ENCODE measurements around the gene DPYSL5. TPM values are rescaled to one million over a fixed set of nuclear protein-coding genes. Genes with fewer than 3 reads are reported as not detected.

Gene DPYSL5
- polyA plus RNA-seq, 2 of the 4 experiments (the other 2 are of a cell fraction), result 2.5 to 8.2 TPM

DNA sequence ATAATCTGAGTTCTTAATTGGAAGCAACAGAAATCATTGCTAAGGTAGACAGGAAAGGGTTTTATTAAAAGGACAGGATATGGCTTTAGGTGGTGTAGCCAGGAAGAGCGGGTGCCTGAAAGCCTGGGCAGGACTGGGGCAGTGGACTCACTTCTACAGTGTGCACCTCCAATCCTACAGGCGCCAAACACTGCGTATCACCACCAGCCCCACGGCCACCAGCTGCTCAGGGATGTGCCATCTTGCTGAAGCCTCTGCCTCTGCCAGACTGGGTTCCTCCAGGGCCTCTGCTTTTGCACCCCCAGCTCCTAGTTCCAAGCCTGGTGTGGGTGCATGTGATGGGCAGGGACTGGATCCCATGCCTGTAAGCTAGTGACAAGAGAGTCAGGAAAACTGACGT, 29.7 kb upstream of the DPYSL5 start:
- Histone ChIP-seq H3K4me1 (no peaks in the 10 kb centered on the region), H3K4me3 (no peak overlapping the region), H3K9me3 (no peaks in the 10 kb centered on the region), H3K4me2 (no peak overlapping the region), H3K27ac (no peak overlapping the region)
- FAIRE-seq (no peak), ATAC-seq (peak; percentile 62 to 64; a peak in 5 of 6 replicates), DNase-seq (ENCODE audit: low read depth in 1 of 2, low spot score in 1 of 2) (no peak)
- ChIA-PET CTCF (interaction anchor here (0.8 to 2.7 kb wide), 3 partner anchors 9 to 28 kb away, joined by 3 to 11 read pairs (median 4); no protein-coding TSS in a partner anchor), POLR2A (no interaction called here)
- TF ChIP-seq RCOR1 (IDR thresholded peaks at IDR 0.05; ENCODE audit: low read depth, low read length), result no peak
- TF ChIP-seq HOXA7 (CRISPR knock-in tag; IDR thresholded peaks at IDR 0.05), result no peak
- TF ChIP-seq, protein P1, sequence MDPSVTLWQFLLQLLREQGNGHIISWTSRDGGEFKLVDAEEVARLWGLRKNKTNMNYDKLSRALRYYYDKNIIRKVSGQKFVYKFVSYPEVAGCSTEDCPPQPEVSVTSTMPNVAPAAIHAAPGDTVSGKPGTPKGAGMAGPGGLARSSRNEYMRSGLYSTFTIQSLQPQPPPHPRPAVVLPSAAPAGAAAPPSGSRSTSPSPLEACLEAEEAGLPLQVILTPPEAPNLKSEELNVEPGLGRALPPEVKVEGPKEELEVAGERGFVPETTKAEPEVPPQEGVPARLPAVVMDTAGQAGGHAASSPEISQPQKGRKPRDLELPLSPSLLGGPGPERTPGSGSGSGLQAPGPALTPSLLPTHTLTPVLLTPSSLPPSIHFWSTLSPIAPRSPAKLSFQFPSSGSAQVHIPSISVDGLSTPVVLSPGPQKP (IDR thresholded peaks at IDR 0.05; ENCODE audit: low read depth, low read length), result no peak
- TF ChIP-seq, protein P2, sequence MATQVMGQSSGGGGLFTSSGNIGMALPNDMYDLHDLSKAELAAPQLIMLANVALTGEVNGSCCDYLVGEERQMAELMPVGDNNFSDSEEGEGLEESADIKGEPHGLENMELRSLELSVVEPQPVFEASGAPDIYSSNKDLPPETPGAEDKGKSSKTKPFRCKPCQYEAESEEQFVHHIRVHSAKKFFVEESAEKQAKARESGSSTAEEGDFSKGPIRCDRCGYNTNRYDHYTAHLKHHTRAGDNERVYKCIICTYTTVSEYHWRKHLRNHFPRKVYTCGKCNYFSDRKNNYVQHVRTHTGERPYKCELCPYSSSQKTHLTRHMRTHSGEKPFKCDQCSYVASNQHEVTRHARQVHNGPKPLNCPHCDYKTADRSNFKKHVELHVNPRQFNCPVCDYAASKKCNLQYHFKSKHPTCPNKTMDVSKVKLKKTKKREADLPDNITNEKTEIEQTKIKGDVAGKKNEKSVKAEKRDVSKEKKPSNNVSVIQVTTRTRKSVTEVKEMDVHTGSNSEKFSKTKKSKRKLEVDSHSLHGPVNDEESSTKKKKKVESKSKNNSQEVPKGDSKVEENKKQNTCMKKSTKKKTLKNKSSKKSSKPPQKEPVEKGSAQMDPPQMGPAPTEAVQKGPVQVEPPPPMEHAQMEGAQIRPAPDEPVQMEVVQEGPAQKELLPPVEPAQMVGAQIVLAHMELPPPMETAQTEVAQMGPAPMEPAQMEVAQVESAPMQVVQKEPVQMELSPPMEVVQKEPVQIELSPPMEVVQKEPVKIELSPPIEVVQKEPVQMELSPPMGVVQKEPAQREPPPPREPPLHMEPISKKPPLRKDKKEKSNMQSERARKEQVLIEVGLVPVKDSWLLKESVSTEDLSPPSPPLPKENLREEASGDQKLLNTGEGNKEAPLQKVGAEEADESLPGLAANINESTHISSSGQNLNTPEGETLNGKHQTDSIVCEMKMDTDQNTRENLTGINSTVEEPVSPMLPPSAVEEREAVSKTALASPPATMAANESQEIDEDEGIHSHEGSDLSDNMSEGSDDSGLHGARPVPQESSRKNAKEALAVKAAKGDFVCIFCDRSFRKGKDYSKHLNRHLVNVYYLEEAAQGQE (IDR thresholded peaks at IDR 0.05), result no peak
- TF ChIP-seq ZFP36 (IDR thresholded peaks at IDR 0.05; ENCODE audit: borderline replicate concordance, partially characterized antibody), result no peak
- TF ChIP-seq CHD2 (IDR thresholded peaks at IDR 0.05; ENCODE audit: low read length, partially characterized antibody), result no peak
- TF ChIP-seq EHF (CRISPR knock-in tag; IDR thresholded peaks at IDR 0.05), result no peak
- no peak for TF ChIP-seq FOXS1 (CRISPR knock-in tag; IDR thresholded peaks at IDR 0.05)
- TF ChIP-seq KDM5A (IDR thresholded peaks at IDR 0.05), result no peak
- no peak for TF ChIP-seq HOXB13 (CRISPR knock-in tag; IDR thresholded peaks at IDR 0.05; ENCODE audit: low read depth)
- no peak for TF ChIP-seq NPAS2 (CRISPR knock-in tag; IDR thresholded peaks at IDR 0.05; ENCODE audit: borderline replicate concordance)
- TF ChIP-seq, protein P3, sequence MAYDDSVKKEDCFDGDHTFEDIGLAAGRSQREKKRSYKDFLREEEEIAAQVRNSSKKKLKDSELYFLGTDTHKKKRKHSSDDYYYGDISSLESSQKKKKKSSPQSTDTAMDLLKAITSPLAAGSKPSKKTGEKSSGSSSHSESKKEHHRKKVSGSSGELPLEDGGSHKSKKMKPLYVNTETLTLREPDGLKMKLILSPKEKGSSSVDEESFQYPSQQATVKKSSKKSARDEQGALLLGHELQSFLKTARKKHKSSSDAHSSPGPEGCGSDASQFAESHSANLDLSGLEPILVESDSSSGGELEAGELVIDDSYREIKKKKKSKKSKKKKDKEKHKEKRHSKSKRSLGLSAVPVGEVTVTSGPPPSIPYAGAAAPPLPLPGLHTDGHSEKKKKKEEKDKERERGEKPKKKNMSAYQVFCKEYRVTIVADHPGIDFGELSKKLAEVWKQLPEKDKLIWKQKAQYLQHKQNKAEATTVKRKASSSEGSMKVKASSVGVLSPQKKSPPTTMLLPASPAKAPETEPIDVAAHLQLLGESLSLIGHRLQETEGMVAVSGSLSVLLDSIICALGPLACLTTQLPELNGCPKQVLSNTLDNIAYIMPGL (CRISPR knock-in tag; IDR thresholded peaks at IDR 0.05; ENCODE audit: borderline replicate concordance), result no peak
- no peak for TF ChIP-seq RARB (CRISPR knock-in tag; IDR thresholded peaks at IDR 0.05)
- TF ChIP-seq KDM1A (IDR thresholded peaks at IDR 0.05; ENCODE audit: low read depth), result no peak
- no peak for TF ChIP-seq FOSL2 (IDR thresholded peaks at IDR 0.05)
- no peak for TF ChIP-seq FOSL2 (CRISPR knock-in tag; IDR thresholded peaks at IDR 0.05)
- TF ChIP-seq RFX5 (IDR thresholded peaks at IDR 0.05), result no peak
- TF ChIP-seq HOXB5 (CRISPR knock-in tag; IDR thresholded peaks at IDR 0.05), result no peak
- TF ChIP-seq TP53 (CRISPR knock-in tag; IDR thresholded peaks at IDR 0.05), result no peak
- TF ChIP-seq FOSB (CRISPR knock-in tag; IDR thresholded peaks at IDR 0.05), result no peak
- WGBS (ENCODE audit: missing lambda C conversion rate), result 48% methylated on average over 5 of the region's 5 CpGs

DNA sequence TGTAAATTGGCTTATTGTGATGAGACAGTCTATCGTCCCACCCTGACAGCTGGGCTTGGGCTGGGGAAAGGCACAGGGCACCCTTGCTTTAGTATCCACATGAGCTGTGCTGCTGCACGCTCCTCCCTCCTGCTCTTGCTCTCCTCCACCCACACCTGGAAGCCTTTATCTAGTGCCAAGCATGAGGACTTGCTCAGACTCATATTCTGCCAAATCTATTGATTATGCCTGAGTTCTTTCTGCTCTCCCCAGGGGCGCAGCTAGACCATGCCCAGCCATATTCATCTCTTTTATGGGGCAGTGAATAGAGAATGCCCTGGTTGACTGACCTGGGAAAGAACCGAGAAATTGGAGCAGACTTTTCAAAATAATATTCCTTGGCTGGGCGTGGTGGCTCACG, 29.0 kb upstream of the DPYSL5 start:
- Histone ChIP-seq H3K4me2 (no peak overlapping the region), H3K4me1 (no peaks in the 10 kb centered on the region), H3K9me3 (no peaks in the 10 kb centered on the region), H3K4me3 (no peak overlapping the region), H3K27ac (no peak overlapping the region)
- DNase-seq (ENCODE audit: low read depth in 1 of 2, low spot score in 1 of 2), result no peak
- ATAC-seq, result peak; percentile 48 to 65; a peak in 5 of 6 replicates
- ChIA-PET POLR2A (no interaction called here), CTCF (interaction anchor here (0.8 to 1.2 kb wide), 2 partner anchors 17 to 27 kb away, joined by 3 read pairs; no protein-coding TSS in a partner anchor)
- 26% methylated on average over 6 of the region's 6 CpGs for WGBS (ENCODE audit: missing lambda C conversion rate)
- TF ChIP-seq TP53 (CRISPR knock-in tag; IDR thresholded peaks at IDR 0.05) (no peak), ESRRA (IDR thresholded peaks at IDR 0.05; ENCODE audit: borderline replicate concordance, low read length) (no peak), ZFP36 (IDR thresholded peaks at IDR 0.05; ENCODE audit: borderline replicate concordance, partially characterized antibody) (no peak), SREBF2 (IDR thresholded peaks at IDR 0.05) (no peak), NPAS2 (CRISPR knock-in tag; IDR thresholded peaks at IDR 0.05; ENCODE audit: borderline replicate concordance) (no peak), JUNB (IDR thresholded peaks at IDR 0.05) (no peak), GATA3 (IDR thresholded peaks at IDR 0.05; ENCODE audit: borderline replicate concordance) (no peak), ZNF302 (CRISPR knock-in tag; IDR thresholded peaks at IDR 0.05) (no peak)
- FAIRE-seq, result no peak

All from A549 (cell line).